DMS79 (cell line): ENCODE results near the gene GULP1.
"Not testable (repeated sequence)": the region's sequence is repeated elsewhere in the genome, so short reads cannot be mapped to it uniquely, and the experiment has no call there.

Source experiments
- DNase-seq: peaks from one replicate; lab custom pipeline; 2025; lab: John Stamatoyannopoulos, UW

Gene GULP1

DNA sequence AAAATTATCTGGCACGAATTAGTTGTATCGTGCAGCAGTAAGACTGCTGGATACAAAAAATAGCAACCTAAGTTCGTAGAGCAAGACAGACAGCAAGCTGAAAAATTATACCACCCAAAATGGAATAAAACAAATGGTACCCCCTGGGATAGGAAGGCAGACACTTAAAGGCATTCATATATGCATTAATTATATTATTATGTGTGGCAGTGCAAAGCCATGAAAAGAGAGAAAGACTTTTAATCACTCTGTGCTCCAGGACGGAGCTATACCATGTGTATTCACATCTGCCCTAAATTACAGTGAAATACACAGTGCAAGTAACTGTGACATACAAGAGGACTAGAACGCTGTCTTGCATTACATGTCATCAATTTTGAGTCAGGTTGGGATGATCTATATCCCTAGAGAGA is 235.9 kb downstream of the GULP1 start:
- no peak for DNase-seq

DNA sequence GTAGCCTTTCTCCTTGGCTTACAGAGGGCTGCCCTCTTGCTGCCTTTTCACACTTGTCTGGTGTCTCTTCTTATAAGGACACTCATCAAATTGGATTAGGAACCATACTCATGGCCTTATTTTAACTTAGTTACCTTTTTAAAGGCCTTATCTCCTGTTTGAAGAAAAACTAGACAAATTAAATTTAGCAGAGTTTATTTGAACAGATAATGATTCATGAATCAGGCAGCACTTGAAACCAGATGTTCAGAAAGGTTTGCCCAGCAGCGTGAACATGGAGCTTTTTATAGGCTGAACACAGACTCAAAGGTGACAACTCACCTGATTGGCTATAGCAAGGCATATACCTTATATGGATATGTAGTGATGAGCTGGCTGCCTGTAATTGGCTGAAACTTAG is 238.0 kb downstream of the GULP1 start:
- DNase-seq, result no peak

- DNase-seq, result no peak
Observed at GRCh38 chr2:188534875-188535274, 243.2 kb downstream of the GULP1 start.

GRCh38 chr2:188551671-188552070 is 260.0 kb downstream of the GULP1 start:
- no peak for DNase-seq

GRCh38 chr2:188557081-188557480 is 265.4 kb downstream of the GULP1 start:
- DNase-seq, result no peak

DNA sequence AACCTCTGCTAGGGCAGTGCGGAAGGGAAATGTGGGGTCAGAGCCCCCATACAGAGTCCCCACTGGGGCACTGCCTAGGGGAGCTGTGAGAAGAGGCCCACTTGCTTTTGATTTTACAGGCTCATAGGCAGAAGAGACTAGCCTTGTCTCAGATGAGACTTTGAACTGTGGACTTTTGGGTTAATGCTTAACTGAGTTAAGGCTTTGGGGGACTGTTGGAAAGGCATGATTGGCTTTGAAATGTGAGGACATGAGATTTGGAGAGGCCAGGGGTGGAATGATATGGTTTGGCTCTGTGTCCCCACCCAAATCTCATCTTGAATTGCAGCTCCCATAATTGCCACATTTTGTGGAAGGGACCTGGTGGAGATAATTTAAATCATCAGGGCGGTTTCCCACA is 267.8 kb downstream of the GULP1 start:
- not testable (repeated sequence) for DNase-seq

DNA sequence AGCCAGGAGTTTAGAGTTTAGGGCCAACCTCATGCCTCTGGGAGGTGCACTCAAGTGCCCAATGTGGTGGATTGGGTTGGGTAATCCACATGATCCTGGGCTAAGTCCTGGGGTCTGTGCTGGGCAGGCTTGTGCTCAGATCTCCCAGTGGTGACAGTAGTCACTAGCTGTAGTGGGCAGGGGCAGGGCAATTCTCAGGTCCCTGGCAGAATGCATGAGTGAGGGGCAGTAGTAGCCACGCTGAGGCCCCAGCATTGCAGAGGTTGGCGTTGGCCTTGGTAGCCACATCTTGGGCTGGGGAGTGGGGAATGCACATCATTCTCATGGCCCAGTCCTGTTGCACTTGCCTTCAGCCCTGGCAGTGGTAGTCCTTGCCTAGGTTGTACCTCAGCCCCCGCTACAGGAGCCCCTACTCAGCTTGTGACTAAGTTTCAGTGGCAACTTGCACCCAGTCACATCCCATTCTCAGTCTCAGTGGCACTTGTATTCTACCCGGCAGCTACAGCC is 269.9 kb downstream of the GULP1 start:
- DNase-seq, result no peak

GRCh38 chr2:188569431-188570165 is 277.9 kb downstream of the GULP1 start:
- no peak for DNase-seq

DNA sequence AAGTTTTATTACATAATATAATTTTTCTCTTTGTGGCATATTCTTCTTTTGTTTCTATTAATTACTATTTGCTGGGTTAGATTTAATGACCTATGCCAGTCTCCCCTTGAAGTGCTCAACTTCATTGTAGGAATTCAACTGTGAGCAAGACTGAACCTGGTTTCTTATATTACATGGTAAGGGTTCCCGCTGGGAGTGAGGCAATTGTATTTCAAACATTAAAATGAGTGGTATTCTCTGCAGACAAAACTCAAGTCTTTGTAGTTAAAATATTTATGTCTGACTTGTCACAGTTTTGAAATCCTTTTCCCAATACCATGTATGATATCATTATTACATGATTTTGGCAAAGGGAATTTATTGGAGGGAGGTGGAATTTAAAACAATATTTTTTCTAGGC is 278.7 kb downstream of the GULP1 start:
- no peak for DNase-seq

- no peak for DNase-seq
Observed at GRCh38 chr2:188571543-188572303, 280.0 kb downstream of the GULP1 start.

DNA sequence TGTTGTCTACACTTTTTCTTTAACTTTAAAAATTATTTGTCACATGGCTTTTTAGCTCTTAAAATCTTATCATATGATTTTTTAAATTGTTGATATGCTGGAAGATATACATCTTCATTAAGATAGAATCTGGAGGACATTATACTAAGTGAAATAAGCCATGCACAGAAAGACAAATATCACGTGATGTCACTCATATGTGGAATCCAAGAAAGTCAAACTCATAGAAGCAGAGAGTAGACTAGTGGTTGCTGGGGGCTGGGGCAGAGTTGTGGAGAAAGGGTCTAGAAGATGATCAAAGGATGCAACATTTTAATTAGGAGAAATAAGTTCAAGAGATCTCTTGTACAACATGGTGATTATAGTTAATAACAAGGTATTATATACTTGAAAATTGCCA is 280.9 kb downstream of the GULP1 start:
- no peak for DNase-seq

GRCh38 chr2:188573453-188573852 is 281.8 kb downstream of the GULP1 start:
- DNase-seq, result no peak

GRCh38 chr2:188576006-188576405 is 284.3 kb downstream of the GULP1 start:
- no peak for DNase-seq

DNA sequence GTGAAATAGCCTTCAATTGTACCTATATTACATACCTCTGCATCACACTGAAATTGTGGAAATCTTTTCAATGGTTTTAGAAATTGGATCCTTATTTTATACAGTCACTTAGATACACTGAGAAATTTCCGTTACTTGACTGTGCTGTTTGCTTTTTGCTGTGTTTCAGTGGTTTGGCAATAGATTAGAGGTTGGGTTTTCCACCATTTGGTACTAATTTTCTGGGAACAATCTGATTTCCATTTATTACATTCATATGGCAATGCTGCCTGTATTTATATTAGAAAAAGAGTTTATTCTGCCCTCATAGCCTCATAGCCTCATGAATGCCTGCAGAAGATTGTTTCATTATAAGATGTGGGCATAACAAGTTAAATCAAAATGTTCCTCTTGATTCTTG is 285.0 kb downstream of the GULP1 start:
- no peak for DNase-seq

GRCh38 chr2:188577231-188577630 is 285.6 kb downstream of the GULP1 start:
- DNase-seq, result no peak

DNA sequence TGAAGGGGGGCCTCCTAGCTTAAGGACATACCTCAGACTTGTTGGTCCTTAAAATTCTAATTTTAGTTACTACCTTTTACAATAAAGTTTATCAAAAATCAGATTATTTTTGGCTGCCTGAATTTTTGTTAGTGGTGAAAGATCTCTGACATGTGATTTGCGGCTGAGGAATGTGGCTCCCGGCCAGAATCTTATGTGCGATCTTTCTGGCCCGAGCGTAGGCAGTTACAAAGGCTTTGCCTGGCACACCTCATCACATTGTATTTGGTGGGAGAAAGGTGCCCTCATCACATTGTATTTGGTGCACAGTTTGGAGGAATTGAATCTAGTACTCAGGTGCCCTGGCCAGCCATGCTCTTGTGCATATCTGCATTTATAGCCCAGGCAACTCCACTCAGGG is 289.1 kb downstream of the GULP1 start:
- DNase-seq, result no peak

- DNase-seq, result no peak
Observed at GRCh38 chr2:188582211-188582610, 290.5 kb downstream of the GULP1 start.

GRCh38 chr2:188588235-188588634 is 296.6 kb downstream of the GULP1 start:
- DNase-seq, result no peak

DNA sequence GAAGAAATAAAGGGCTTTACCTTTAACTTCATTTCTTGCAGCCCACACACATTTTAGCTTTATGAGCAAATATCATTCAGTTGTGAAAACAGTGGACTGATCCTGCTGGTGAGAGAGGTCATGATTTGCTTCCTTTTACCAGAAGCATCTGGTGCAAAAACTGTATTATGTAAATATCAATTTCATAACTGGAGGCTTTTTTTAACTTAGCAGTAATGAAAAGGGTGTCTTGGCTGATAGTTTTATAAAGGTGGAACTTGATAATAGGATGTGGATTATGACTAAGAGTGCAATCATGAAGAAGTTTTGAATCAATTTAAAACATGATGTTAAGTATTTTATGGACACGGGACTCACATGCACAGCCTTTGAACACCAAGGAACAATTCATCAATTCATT is 304.4 kb downstream of the GULP1 start:
- no peak for DNase-seq

DNA sequence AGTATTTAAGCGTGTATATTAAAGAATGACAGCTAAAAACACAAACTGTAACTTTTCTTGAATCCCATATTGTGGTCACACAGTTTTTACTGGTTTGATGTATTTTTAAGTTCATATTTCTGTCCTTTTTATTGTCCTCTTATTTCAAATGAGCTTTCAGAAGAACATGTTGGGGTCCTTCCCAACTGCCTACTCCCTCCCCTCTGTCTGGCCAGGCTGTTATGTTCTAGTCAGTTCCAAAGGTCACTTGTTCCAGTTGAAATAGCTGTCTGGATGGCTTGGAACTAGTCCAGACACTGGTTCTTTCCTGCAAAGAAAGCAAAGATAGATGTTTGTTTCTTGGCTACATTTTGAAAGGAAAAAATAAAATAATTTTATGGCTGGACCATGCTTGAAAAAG is 306.9 kb downstream of the GULP1 start:
- no peak for DNase-seq

- DNase-seq, result no peak
Observed at GRCh38 chr2:188599140-188599539, 307.5 kb downstream of the GULP1 start.

DNA sequence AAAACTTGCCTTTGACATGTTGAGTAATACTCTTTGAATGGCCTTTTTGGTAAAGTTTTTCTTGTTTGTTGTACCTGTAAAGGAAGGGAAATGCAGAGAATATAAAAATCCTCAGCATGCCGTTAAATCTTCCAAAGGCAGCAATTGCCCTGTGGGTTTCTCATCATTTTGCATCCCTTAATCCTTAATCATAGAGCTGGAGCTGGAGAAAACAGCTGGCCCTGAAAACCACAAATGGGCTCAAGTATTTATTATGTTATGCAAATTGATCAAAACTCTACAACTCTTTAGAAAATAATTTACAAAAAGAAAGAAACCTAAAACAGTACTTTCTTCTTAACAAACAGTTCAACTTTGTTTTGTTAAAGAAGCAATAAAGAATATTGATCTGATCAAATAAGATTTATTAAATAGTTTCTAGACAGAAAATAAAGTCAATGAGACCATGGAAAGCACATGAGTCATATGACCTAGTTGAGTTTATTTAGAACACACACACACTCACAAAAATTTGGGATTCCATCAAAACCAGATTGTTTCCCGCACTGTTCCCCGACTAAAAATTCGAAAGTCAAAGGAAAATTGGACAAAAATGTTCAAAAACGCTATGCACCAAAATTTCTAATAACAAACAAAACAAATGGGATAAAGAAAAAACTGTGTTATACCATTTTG is 309.0 kb downstream of the GULP1 start:
- DNase-seq, result no peak

DNA sequence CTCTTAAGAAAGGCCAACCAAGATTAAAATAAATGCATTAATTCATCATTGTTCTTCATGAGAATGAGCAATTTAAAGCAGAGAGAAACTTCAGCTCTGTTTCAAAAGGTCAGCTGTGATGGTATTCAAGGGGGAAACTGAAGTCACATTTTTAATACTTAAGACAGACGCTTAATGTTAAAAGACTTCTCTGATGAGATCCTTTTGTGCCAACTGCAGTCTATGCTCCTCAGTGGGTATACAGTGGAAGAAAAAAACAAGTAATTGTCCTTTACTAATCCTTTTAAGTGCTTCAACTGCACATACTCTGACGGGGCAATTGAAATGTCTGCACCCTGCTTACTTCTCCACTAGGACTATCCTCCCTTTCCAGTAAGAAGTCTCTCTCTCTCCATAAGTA is 309.7 kb downstream of the GULP1 start:
- no peak for DNase-seq
